GM19395 (cell line): Measurements from ENCODE around the gene NUMB.

Experiments used
- ATAC-seq: cut with Tn5 transposase; IDR thresholded peaks from one replicate; pipeline ENCODE4 v1.9.1; 2021; ENCODE audit warnings: mild to moderate bottlenecking, moderate library complexity; ENCODE audit not compliant: unreplicated experiment

The NUMB gene

DNA sequence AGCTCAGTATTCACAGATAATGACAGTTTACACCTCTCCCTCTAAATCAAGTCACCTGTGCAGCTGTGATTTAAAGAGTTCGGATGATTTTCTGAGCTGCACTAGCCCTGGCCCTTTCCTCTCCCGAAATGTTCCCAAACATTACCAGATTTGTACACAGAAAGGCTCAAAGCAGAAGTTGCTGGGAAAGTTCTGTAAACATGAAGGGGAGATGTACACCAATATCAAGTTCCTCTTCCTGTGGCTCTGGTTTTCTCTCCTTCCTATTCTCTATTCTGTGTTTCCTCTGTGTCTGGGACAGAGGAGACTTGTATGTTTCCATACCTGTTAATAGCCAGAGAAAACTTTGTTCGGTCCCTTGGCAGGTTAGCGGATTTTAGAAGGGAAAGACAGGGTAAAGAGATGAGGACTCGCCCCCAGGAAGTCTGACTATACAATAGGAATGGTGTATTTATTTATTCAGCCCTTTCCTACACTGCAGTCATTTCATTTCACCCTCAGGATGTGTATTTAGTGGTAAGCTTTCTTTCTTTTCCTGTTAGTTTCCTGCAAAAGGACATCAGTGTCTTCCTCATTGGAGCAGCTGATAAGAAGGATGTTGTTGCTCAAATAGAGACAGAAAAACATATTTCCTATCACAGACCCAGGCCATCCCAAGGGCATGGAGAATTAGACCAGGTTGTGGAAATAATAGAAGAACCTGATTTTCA, 7.6 kb upstream of the NUMB start:
- ATAC-seq = no peak

- ATAC-seq = no peak
Observed at GRCh38 chr14:73463411-73463810, 5.1 kb upstream of the NUMB start.

GRCh38 chr14:73462815-73463214, 4.5 kb upstream of the NUMB start:
- ATAC-seq = no peak

DNA sequence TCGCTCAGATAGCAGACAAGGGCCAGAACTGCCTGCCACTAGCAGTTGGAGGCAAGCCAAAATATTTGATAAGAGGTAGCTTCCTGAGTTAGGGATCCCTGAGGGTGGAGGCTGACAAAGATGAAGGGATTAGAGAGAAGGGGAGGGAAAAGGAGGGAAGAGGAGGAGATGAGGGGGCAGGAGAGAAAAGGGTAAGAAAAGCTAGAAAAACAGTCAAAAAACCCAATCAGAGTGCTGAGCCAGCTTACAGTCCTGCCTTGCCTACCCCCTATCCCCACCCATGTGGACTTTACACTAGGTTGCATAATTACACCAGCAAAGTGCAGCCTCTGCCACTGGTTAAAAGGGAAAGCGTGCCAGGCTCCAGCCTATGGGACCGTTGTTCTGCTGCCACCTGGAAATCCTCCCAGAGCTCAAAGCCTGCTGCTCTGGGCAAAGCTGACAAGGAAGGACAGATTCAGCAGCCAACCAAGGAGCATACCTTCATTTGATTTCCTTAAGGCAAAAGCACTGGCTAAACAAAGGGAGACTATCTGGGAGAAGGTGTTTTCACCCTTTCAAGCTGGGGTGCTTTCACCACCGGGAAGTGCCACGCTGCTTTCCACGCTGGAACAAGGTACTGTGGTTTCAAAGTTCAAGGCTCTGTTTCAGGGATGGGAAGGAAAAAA, 3.8 kb upstream of the NUMB start:
- no peak for ATAC-seq

GRCh38 chr14:73461478-73462047, 3.2 kb upstream of the NUMB start:
- ATAC-seq = no peak

GRCh38 chr14:73460691-73461127, 2.4 kb upstream of the NUMB start:
- no peak for ATAC-seq

GRCh38 chr14:73459959-73460358, 1.6 kb upstream of the NUMB start:
- no peak for ATAC-seq

- ATAC-seq = no peak
Observed at GRCh38 chr14:73457924-73458182, 493 bp downstream of the NUMB start.

DNA sequence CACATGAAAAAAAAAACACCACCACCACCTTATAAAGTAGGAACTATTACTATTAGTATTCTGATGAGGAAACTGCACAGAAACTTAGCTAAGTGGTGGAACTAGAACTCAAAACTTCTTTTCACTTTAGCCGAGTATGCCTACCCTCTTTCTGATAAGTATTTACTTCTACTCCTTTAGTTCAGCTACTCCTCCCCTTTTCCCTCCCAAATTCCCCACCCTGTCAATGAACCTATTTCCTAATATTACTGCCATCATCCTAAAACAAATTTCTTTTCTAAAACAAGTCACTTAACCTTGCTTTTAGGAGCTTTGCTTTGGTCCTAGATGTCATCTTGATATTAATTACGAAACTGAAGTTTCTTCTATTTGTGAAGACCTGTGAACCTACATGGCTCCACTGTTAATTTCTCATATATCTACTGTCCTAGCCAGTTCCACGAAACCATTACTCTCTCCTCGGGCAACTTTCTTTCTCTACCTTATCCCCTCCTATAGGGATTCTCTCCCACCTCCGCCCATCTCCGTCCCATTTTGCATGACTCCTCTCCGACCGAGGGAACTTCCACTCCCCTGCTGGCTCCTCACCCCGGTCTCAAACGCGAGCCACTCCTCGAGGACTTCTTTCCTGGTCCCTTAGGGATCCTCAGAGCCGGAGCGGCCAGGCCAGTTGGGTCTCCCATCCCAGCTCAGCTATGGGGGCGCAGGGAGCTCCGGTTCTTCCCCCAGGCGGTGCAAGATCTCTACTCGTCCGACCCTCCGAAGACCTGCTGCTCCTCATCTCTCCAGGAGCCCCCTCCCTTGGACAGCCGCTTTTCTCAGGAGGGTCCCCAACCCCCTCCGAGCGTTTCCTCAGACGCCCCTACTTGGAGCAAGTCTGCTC, 1.1 kb downstream of the NUMB start:
- ATAC-seq = no peak

- no peak for ATAC-seq
Observed at GRCh38 chr14:73455294-73455693, 3.1 kb downstream of the NUMB start.

DNA sequence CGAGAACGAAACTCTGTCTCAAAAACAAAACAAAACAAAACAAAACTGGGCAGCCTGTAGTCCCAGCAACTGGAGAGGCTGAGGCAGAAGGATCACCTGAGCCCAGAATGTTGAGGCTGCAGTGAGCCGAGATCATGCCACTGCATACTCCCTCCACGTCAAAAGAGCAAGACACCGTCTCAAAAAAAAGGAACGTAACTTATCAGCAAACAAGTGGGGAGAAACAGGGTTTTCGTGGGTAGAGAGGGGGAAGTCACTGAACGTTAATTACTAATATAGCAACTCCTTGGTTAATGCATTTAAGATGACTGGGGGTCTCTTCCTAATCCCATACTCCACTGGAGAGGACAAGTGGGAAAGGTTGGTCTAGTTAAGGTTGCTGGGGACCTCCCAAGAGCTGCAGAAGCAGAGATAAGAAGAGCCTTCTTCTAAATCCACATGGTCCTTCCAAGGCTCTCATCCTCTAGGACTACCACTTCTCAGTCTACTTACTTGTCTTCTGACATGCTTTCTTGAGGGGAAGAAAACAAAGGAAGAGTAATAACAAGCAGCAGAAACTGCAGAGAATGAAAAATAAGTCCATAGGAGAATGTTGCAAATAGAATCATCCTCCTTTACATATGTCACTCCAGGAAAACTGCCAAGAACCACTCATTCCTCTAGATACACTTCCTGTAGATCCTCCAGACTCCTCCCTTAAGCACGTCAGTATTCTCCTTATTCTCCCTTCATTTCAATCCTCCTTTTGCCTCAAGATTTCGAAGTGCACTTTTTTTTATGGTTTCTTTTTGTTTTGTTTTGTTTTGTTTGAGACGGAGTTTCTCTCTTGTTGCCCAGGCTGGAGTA, 5.8 kb downstream of the NUMB start:
- no peak for ATAC-seq

DNA sequence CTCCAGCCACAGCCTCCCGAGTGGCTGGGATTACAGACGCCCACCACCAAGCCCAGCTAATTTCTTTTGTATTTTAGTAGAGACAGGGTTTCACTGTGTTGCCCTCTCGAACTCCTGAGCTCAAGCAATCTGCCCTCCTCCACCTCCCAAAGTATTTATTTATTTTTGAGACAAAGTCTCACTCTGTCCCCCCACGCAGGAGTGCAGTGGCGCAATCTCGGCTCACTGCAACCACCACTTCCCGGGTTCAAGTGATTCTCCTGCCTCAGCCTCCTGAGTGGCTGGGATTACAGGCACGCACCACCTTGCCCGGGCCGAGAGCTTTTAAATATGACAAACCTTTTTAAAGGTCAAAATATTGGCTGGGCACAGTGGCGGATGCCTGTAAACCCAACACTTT, 14.6 kb downstream of the NUMB start:
- no peak for ATAC-seq

DNA sequence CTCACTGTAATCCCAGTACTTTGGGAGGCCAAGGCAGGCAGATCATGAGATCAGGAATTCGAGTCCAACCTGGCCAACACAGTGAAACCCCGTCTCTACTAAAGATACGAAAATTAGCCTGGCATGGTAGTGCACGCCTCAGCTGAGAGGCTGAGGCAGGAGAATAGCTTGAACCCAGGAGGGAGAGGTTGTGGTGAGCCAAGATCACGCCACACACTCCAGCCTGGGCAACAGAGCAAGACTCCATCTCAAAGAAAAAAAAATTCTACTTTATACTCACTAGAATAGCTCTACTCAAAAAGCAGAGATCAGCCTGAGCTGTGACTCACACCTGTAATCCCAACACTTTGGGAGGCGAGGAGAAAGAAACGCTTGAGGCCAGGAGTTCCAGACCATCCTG, 17.1 kb downstream of the NUMB start:
- ATAC-seq = no peak

GRCh38 chr14:73438993-73439392, 19.4 kb downstream of the NUMB start:
- ATAC-seq = no peak

DNA sequence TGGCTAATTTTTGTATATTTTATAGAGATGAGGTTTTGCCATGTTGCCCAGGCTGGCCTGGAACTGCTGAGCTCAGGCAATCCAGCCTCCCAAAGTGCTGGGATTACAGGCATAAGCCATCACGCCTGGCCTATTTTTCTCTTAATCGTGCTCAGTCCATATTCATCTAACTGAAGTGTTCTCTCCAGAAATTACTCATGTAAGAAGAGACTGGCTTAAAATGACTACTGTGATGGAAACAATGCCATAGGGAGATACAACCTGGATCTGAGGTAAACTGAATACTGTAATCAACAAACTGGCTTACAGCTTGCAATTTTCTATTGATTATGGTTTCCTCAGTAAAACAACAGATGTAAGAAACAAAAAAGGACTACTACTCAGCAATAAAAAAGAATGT, 21.1 kb downstream of the NUMB start:
- ATAC-seq = no peak

- no peak for ATAC-seq
Observed at GRCh38 chr14:73432124-73432523, 26.2 kb downstream of the NUMB start.

DNA sequence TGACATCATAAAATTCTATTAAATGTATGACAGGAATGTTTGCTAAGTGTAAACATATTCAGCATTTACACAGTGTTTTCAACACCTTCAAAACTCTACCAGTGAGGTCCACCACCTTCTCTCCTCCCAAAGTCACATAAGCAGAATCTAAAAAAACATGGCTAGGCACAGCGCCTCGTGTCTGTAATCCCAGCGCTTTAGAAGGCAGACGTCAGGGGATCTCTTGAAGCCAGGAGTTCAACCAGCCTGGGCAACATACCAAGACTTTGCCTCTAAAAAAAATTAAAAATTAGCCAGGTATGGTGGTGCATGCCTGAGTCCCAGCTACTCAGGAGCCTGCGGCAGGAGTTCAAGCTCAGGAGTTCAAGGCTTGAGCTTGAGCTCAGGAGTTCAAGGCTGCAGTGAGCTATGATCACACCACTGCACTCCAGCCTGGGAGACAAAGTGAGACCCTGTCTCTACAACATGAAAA, 30.0 kb downstream of the NUMB start:
- ATAC-seq = no peak

DNA sequence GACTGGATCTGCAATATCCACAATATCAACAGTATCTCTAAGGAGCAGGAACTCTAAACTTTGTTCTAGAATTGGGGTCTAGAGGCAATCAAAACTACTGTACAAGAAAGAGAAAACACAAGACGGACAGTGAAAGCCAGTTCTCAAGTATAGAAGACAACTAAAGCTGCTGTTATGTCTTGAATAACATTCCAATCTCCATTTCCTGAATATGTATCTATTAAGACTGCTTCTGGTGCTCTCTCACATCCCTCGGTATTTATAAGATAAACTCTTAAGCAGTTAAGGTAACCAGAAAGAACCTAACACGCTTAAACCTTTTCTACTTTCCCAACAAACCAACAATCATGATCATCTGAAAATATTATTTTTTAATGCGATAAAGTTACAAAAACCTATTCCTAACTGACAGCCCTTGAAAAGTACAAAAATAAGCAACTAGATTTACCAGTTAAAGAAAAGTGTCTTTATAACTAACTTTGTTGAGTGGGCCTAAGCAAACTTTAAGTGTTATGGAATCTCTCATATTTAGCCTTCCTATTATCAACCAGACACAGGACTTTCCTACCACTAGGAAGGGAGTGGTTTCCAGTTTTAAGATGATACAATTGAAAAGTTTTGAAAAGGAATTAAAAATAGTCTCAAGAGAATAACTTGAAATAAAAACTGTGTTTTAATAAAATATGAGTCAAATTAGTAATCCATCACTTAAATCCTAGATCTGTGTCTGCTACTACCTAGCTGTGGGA, 30.7 kb downstream of the NUMB start:
- ATAC-seq = no peak

DNA sequence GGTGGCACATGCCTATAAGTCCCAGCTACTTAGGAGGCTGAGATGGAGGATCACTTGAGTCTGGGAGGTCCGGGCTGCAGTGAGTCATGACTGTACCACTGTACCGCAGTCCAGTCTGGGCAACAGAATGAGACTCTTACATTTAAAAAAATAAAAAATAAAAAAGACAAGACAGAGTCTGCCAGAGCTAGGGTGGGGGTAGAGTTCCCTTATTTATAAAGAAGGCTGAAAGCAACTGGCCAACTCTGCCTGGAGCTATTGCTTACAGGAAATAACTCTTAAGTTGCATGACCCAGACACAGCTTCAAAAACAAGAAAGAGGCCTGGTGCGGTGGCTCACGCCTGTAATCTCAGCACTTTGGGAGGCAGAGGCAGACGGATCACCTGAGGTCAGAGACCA, 31.5 kb downstream of the NUMB start:
- no peak for ATAC-seq

GRCh38 chr14:73424453-73424852, 33.9 kb downstream of the NUMB start:
- no peak for ATAC-seq
